GM23248 (cell line): ENCODE data around the gene CAPN9. TPM values are rescaled to one million over a fixed set of nuclear protein-coding genes. Genes with fewer than 3 reads are reported as not detected.

ENCODE experiments used
- DNase-seq: peaks from one replicate; pipeline ENCODE4 v3.0.0-alpha.2; 2015
- H2AFZ ChIP-seq: fragments of 200-600 bp; sonication (generic); 2 replicates; pipeline ENCODE4 v1.6.1; 2016; ENCODE audit warnings: antibody characterized with exemption
- H3F3A ChIP-seq: fragments of 200-600 bp; sonication (generic); 2 replicates; pipeline ENCODE4 v1.6.1; 2016; ENCODE audit warnings: mild to moderate bottlenecking, antibody characterized with exemption, mixed run types; ENCODE audit not compliant: insufficient read depth
- H3K27ac ChIP-seq: fragments of 200-600 bp; sonication (generic); 2 replicates; pipeline ENCODE4 v1.5.1; 2016; ENCODE audit warnings: mild to moderate bottlenecking
- H3K27me3 ChIP-seq: fragments of 200-600 bp; sonication (generic); replicated peaks from 2 replicates; pipeline ENCODE4 v1.6.1; 2016; ENCODE audit warnings: mild to moderate bottlenecking; ENCODE audit not compliant: insufficient read depth
- H3K36me3 ChIP-seq: fragments of 200-600 bp; sonication (generic); 2 replicates; pipeline ENCODE4 v1.6.1; 2016; ENCODE audit warnings: low read depth, mild to moderate bottlenecking
- H3K4me1 ChIP-seq: fragments of 200-600 bp; sonication (generic); 2 replicates; pipeline ENCODE4 v1.6.1; 2016; ENCODE audit warnings: mild to moderate bottlenecking; ENCODE audit not compliant: insufficient read depth
- H3K4me2 ChIP-seq: fragments of 200-600 bp; sonication (generic); one replicate; pipeline ENCODE4 v1.6.1; 2016; ENCODE audit warnings: mild to moderate bottlenecking; ENCODE audit not compliant: unreplicated experiment
- H3K4me3 ChIP-seq: fragments of 200-600 bp; sonication (generic); 2 replicates; pipeline ENCODE4 v1.5.1; 2016; ENCODE audit warnings: mild to moderate bottlenecking
- H3K79me2 ChIP-seq: fragments of 200-600 bp; sonication (generic); 2 replicates; pipeline ENCODE4 v1.6.1; 2016; ENCODE audit warnings: mild to moderate bottlenecking; ENCODE audit not compliant: insufficient read depth
- H3K9ac ChIP-seq: fragments of 200-600 bp; sonication (generic); 2 replicates; pipeline ENCODE4 v1.6.1; 2016; ENCODE audit warnings: mild to moderate bottlenecking
- H3K9me2 ChIP-seq: fragments of 200-600 bp; sonication (generic); 2 replicates; pipeline ENCODE4 v1.6.1; 2016; ENCODE audit warnings: mixed run types, mild to moderate bottlenecking, moderate library complexity; ENCODE audit not compliant: insufficient read depth
- H3K9me3 ChIP-seq: fragments of 200-600 bp; sonication (generic); one replicate; pipeline ENCODE4 v1.6.1; 2017; ENCODE audit warnings: low read depth
- H4K20me1 ChIP-seq: fragments of 200-600 bp; sonication (generic); 2 replicates; pipeline ENCODE4 v1.6.0; 2016; ENCODE audit not compliant: insufficient read depth
- EZH2 ChIP-seq: fragments of 200-600 bp; sonication (generic); IDR thresholded peaks from 2 replicates; pipeline ENCODE4 v1.6.1; 2018; ENCODE audit warnings: antibody characterized with exemption, mild to moderate bottlenecking; ENCODE audit not compliant: insufficient read depth, poor library complexity, severe bottlenecking
- EZH2phosphoT487 ChIP-seq: fragments of 200-600 bp; sonication (generic); IDR thresholded peaks from 2 replicates; pipeline ENCODE4 v1.6.1; 2018; ENCODE audit warnings: antibody characterized with exemption, moderate library complexity, mild to moderate bottlenecking, low read depth; ENCODE audit not compliant: insufficient read depth
- WGBS, 2 experiments: methylation state at CpG; one replicate each; pipeline ENCODE4 v1.1.6; 2015 to 2017; ENCODE audit warnings: low lambda C conversion rate in 2 of 2, low coverage in 1 of 2; ENCODE audit errors: missing lambda C conversion rate in 2 of 2; 5-methylcytosine and 5-hydroxymethylcytosine counted together
- in situ Hi-C: fragments of 300-500 bp; cut with MboI; formaldehyde crosslinking; loops from 2 replicates; pipeline ENCODE4 v1.15.0; 2020
- polyA plus RNA-seq: library from polyadenylated mRNA; unstranded; fragments of >200 nt; fragmentation: Nextera tagmentation; extraction: Ambion mirVana; gene quantifications from 2 replicates; pipeline ENCODE4 v1.2.1, GENCODE V29; 2016
- total RNA-seq: library from RNA; depleted of rRNA; stranded (reverse); fragments of >200 nt; shearing (Covaris generic); gene quantifications from 2 replicates; pipeline ENCODE4 v1.2.3, GENCODE V29; 2014

The CAPN9 gene
- total and polyA plus RNA-seq, 2 experiments from 2014 or later, result not detected

- in situ Hi-C loops, result no loop called here
- H3K9me2 ChIP-seq, result no peaks in the 10 kb centered on the region
- no peak overlapping the region for H3K27ac ChIP-seq
- H3K4me2 ChIP-seq, result no peak overlapping the region
- H3K36me3 ChIP-seq, result no peaks in the 10 kb centered on the region
- H2AFZ ChIP-seq, result no peak overlapping the region
- H3K79me2 ChIP-seq, result no peaks in the 10 kb centered on the region
- no peaks in the 10 kb centered on the region for H4K20me1 ChIP-seq
- no peak overlapping the region for H3K9ac ChIP-seq
- DNase-seq, result no peak
- H3K27me3 ChIP-seq, result no peaks in the 10 kb centered on the region
- no peaks in the 10 kb centered on the region for H3K4me1 ChIP-seq
- 78 to 79% methylated on average over 17 of the region's 17 CpGs for WGBS, 2 experiments
- TF ChIP-seq EZH2 (no peak), EZH2phosphoT487 (no peak)
- no peaks in the 10 kb centered on the region for H3K9me3 ChIP-seq
- no peak overlapping the region for H3K4me3 ChIP-seq
- no peaks in the 10 kb centered on the region for H3F3A ChIP-seq
Observed at GRCh38 chr1:230701434-230701833, 45.8 kb upstream of the CAPN9 start.

DNA sequence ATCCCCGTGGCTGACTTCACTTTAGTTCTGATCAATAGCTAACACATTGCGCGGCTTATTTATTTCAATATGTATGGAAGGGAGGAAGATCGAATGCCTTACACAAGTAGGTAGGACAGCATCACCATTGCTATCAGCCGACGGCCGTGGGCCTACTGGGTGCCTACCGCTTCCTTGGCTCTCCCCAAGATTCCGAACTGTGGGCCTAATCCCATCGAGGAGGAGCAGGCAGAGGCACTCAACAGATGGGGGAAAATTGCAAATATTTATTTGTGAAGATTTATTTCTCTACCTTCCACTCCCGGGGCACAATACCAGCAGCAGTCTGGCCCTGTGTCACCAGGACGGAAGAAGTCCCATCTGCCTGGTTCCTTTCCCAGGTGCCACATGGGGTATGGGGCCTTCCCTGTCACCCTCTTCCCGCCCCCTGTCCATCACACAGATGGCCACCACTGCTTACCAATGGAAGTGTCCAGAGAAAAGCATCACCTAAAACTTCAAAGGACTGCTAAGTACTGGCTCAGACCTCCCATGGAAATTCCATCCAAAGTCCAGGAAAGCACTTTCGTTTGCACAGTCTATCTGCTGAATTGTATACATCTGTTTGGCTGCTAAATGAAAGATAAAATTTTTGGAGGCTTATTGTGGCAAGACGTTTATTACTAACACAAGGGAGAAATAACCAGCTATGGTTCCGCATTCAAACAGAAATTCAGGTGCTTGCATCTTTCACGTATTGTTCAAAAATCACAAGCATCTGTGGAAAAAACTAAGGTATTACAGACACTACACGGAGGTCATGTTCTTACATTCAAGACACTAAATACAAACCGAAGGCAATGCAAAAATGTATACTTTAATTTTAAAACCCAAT is 45.1 kb upstream of the CAPN9 start:
- H2AFZ ChIP-seq, result no peak overlapping the region
- H3K9me3 ChIP-seq, result no peaks in the 10 kb centered on the region
- no peak for TF ChIP-seq EZH2phosphoT487
- TF ChIP-seq EZH2, result no peak
- no peaks in the 10 kb centered on the region for H3K9me2 ChIP-seq
- no peaks in the 10 kb centered on the region for H3K27me3 ChIP-seq
- WGBS, 2 experiments, result 67 to 69% methylated on average over 19 of the region's 19 CpGs
- DNase-seq, result no peak
- H3K4me3 ChIP-seq, result no peak overlapping the region
- H3K4me2 ChIP-seq, result no peak overlapping the region
- no peaks in the 10 kb centered on the region for H3K4me1 ChIP-seq
- no peaks in the 10 kb centered on the region for H3K36me3 ChIP-seq
- H3K9ac ChIP-seq, result no peak overlapping the region
- no peak overlapping the region for H3K27ac ChIP-seq
- in situ Hi-C loops, result no loop called here
- no peaks in the 10 kb centered on the region for H3F3A ChIP-seq
- no peaks in the 10 kb centered on the region for H3K79me2 ChIP-seq
- H4K20me1 ChIP-seq, result no peaks in the 10 kb centered on the region

DNA sequence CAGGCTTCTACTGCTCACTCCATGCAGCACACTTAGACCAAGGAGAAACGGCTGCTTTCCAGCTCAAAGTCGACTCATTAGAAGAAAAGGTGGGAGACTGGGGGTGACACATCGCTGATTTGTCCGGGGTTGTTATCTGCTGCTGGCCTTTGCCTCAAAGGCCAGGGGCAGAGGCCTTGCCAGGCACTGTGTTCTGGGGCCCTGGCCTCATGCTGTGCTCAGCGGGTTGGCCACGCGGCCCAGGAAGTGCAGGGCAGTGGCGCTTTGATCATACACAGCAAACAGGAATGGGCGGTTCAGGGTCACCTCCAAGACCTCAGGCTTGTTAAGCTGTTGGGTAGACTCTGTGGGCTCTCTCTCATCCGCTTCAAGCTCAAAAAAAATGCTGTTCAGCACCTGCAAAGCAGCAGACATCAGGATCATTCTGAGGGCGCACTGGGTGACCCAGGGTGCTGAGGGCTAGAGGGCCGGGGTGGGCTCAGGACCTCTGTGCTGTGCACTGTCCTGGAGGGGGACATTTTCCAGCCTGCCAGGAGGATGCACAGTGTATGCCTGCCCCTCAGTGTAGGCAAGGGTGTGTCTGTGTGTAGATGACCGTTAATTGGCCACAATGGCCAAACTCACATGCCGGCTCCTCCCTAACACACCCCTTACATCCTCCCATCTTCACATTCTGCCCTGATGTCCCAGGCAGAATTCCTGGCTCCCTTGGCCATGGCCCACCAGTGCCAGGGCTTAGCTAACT is 44.1 kb upstream of the CAPN9 start:
- in situ Hi-C loops, result no loop called here
- Histone ChIP-seq H3K9me2 (no peaks in the 10 kb centered on the region), H3K9ac (no peak overlapping the region), H3K4me3 (no peak overlapping the region), H3K27ac (no peak overlapping the region), H3K4me1 (no peaks in the 10 kb centered on the region), H3K36me3 (no peaks in the 10 kb centered on the region), H3K9me3 (no peaks in the 10 kb centered on the region), H2AFZ (no peak overlapping the region), H3K79me2 (no peaks in the 10 kb centered on the region), H3K27me3 (no peaks in the 10 kb centered on the region), H3K4me2 (no peak overlapping the region), H4K20me1 (no peaks in the 10 kb centered on the region), H3F3A (no peaks in the 10 kb centered on the region)
- TF ChIP-seq EZH2phosphoT487, result no peak
- TF ChIP-seq EZH2, result no peak
- DNase-seq, result no peak
- 68 to 70% methylated on average over 14 of the region's 14 CpGs for WGBS, 2 experiments

DNA sequence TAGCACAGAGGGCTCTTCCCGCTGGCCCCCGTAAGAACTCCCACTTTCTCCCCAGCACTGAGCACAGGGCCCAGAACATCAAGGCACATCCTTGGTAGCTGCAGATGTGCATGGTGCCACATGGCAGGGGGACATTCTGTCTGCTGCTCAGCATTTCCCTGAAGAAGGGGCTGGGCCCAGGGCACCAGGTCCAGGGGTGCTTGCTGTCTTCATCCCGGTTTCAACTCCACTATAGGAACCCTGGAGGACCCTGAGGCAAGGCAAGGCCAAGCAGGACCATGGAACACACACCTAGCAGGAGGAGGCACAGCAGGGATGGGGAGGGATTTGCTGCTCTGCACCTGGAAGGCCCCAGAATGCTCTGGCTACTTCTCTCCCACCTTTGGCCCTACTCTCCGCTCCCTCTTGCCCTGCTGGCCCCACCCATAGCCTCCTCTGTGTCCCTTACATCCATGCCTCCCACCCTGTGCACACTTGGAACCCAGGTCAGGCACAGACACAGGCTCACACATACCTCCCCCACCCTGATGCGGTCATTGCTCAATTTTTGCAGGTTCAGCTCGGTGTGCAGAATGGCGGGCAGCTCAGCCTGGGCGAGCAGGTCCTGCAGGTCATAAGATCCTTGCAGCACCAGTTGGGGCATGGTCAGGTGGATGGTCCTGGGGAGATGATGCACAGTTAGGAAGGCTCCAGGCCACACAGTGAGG is 43.4 kb upstream of the CAPN9 start:
- DNase-seq, result no peak
- Histone ChIP-seq H3K4me3 (no peak overlapping the region), H3F3A (no peaks in the 10 kb centered on the region), H3K9me3 (no peaks in the 10 kb centered on the region), H3K9ac (no peak overlapping the region), H3K4me1 (no peaks in the 10 kb centered on the region), H3K27ac (no peak overlapping the region), H2AFZ (no peak overlapping the region), H3K79me2 (no peaks in the 10 kb centered on the region), H3K4me2 (no peak overlapping the region), H3K9me2 (no peaks in the 10 kb centered on the region), H4K20me1 (no peaks in the 10 kb centered on the region), H3K27me3 (no peaks in the 10 kb centered on the region), H3K36me3 (no peaks in the 10 kb centered on the region)
- in situ Hi-C loops, result no loop called here
- no peak for TF ChIP-seq EZH2phosphoT487
- TF ChIP-seq EZH2, result no peak
- 72 to 74% methylated on average over 8 of the region's 8 CpGs for WGBS, 2 experiments
